Ishikawa (cell line): Measurements from ENCODE around the gene EML6.

Experiments
- CEBPB ChIP-seq: IDR thresholded peaks from 2 replicates; pipeline ENCODE4 v1.6.1; 2012
- CREB1 ChIP-seq: IDR thresholded peaks from 2 replicates; pipeline ENCODE4 v1.6.1; 2012; ENCODE audit warnings: low read depth
- EGR1 ChIP-seq: IDR thresholded peaks from 2 replicates; pipeline ENCODE4 v1.6.1; 2012
- EP300 ChIP-seq: IDR thresholded peaks from 2 replicates; pipeline ENCODE4 v1.6.1; 2012; ENCODE audit warnings: borderline replicate concordance
- FOXM1 ChIP-seq: IDR thresholded peaks from 2 replicates; pipeline ENCODE4 v1.6.1; 2012; ENCODE audit warnings: low read depth, borderline replicate concordance
- NFIC ChIP-seq: IDR thresholded peaks from 2 replicates; pipeline ENCODE4 v1.6.1; 2012
- RAD21 ChIP-seq: IDR thresholded peaks from 2 replicates; pipeline ENCODE4 v1.6.1; 2012; ENCODE audit warnings: low read depth
- TAF1 ChIP-seq: IDR thresholded peaks from 2 replicates; pipeline ENCODE4 v1.6.1; 2012; ENCODE audit warnings: low read depth, mild to moderate bottlenecking
- TCF12 ChIP-seq: IDR thresholded peaks from 2 replicates; pipeline ENCODE4 v1.6.1; 2012; ENCODE audit warnings: low read depth
- TEAD4 ChIP-seq: IDR thresholded peaks from 2 replicates; pipeline ENCODE4 v1.6.1; 2012
- USF1 ChIP-seq: IDR thresholded peaks from 2 replicates; pipeline ENCODE4 v1.6.1; 2012
- YY1 ChIP-seq: IDR thresholded peaks from 2 replicates; pipeline ENCODE4 v1.6.1; 2012; ENCODE audit warnings: low read depth
- ZBTB7A ChIP-seq: IDR thresholded peaks from 2 replicates; pipeline ENCODE4 v1.6.1; 2012; ENCODE audit warnings: low read depth
- TF ChIP-seq, protein P1 (sequence below): IDR thresholded peaks from 2 replicates; pipeline ENCODE4 v1.6.1; 2012
- TF ChIP-seq, protein P2 (sequence below): IDR thresholded peaks from 2 replicates; pipeline ENCODE4 v1.6.1; 2012; ENCODE audit warnings: low read depth, mild to moderate bottlenecking

EML6 gene

GRCh38 chr2:54815148-54815539, 91.7 kb downstream of the EML6 start:
- TF ChIP-seq ZBTB7A (no peak), YY1 (no peak), TAF1 (no peak), CREB1 (no peak), NFIC (no peak), EGR1 (no peak), RAD21 (no peak), USF1 (no peak), TCF12 (no peak), TEAD4 (no peak)
- TF ChIP-seq, protein P1, sequence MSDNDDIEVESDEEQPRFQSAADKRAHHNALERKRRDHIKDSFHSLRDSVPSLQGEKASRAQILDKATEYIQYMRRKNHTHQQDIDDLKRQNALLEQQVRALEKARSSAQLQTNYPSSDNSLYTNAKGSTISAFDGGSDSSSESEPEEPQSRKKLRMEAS, result no peak
- TF ChIP-seq, protein P2, sequence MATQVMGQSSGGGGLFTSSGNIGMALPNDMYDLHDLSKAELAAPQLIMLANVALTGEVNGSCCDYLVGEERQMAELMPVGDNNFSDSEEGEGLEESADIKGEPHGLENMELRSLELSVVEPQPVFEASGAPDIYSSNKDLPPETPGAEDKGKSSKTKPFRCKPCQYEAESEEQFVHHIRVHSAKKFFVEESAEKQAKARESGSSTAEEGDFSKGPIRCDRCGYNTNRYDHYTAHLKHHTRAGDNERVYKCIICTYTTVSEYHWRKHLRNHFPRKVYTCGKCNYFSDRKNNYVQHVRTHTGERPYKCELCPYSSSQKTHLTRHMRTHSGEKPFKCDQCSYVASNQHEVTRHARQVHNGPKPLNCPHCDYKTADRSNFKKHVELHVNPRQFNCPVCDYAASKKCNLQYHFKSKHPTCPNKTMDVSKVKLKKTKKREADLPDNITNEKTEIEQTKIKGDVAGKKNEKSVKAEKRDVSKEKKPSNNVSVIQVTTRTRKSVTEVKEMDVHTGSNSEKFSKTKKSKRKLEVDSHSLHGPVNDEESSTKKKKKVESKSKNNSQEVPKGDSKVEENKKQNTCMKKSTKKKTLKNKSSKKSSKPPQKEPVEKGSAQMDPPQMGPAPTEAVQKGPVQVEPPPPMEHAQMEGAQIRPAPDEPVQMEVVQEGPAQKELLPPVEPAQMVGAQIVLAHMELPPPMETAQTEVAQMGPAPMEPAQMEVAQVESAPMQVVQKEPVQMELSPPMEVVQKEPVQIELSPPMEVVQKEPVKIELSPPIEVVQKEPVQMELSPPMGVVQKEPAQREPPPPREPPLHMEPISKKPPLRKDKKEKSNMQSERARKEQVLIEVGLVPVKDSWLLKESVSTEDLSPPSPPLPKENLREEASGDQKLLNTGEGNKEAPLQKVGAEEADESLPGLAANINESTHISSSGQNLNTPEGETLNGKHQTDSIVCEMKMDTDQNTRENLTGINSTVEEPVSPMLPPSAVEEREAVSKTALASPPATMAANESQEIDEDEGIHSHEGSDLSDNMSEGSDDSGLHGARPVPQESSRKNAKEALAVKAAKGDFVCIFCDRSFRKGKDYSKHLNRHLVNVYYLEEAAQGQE, result no peak

DNA sequence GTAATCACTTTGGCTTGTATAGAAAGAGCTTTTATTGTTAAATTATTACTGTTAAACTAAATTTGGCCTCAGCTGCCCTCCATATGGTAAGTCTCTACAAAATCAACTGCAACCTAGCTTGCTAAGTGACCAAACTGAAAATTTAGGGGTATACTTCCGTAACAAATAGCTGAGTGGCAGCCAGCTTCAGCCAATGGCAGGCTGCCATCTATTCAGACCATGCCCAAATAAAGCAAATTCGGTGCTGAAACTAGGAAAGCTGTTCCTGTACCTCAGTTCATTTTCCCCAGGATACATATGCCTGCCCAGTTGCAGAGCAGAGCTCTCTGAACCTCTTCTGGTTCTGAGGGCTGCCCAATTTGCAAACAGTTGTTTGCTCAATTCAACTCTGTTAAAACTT, 94.8 kb downstream of the EML6 start:
- TF ChIP-seq EP300 (no peak), USF1 (no peak)

GRCh38 chr2:54820558-54820957, 97.1 kb downstream of the EML6 start:
- TF ChIP-seq TAF1, result no peak
- TF ChIP-seq TCF12, result no peak
- no peak for TF ChIP-seq NFIC
- no peak for TF ChIP-seq FOXM1
- TF ChIP-seq EP300, result no peak

DNA sequence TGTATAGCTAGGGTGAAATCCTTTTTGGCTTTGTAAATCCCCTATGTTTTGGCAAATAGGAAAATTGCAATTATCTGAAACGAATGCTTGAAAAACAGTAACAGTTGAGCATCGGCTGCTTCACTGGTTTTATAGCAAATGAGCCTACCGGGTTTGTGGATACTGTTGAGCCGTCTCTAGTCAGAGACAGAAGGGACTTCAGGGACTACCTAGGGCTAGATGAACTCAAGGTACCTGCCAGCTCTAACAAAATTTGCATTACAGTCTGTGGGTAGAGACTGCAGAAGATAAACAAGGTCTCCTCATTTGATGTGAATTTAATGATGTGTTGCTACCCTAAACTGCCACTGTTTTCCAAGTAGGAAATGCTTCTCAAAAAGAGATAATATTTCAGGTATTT, 101.1 kb downstream of the EML6 start:
- no peak for TF ChIP-seq EP300
- no peak for TF ChIP-seq FOXM1
- TF ChIP-seq USF1, result no peak
- TF ChIP-seq TCF12, result no peak

DNA sequence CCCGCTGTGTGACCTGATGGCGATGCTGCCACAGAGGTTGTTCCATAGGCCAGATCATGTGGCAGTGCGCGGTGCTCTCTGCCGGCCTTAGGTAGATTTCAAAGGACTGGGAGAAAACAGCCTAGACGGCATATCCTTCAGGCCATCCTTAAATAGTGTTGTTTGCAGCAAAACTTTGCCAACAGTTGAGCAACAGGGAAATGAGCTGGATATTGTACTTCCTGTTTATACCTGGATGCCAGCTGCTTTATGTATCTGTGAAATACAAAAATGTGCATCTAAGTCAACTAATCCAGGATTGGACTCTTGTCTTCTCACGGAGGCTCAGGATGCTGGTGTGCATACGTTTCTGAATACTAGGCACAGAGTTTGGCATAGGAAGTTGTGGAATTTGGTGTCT, 107.1 kb downstream of the EML6 start:
- TF ChIP-seq CREB1, result no peak
- no peak for TF ChIP-seq TAF1
- no peak for TF ChIP-seq TCF12

GRCh38 chr2:54831480-54831879, 108.0 kb downstream of the EML6 start:
- TF ChIP-seq USF1 (no peak), YY1 (no peak), TAF1 (no peak), TEAD4 (no peak), EGR1 (no peak), EP300 (no peak), RAD21 (no peak), FOXM1 (no peak), ZBTB7A (no peak), CEBPB (no peak), TCF12 (no peak), CREB1 (no peak), NFIC (no peak)
- TF ChIP-seq, protein P1, result no peak
- TF ChIP-seq, protein P2, result no peak
